H1 (cell line): ENCODE measurements around the gene ADAMTS15. TPM values are rescaled to one million over a fixed set of nuclear protein-coding genes. Genes with fewer than 3 reads are reported as not detected.

Experiments used
- CTCF ChIA-PET: fragments of 300-600 bp; sonication (Branson Sonifier 250); formaldehyde crosslinking; loops from one replicate; lab custom pipeline; 2021; ENCODE audit not compliant: partially characterized antibody; lab: Charles Lee
- POLR2A ChIA-PET: fragments of 300-600 bp; sonication (Branson Sonifier 250); formaldehyde crosslinking; loops from one replicate; lab custom pipeline; 2021; ENCODE audit warnings: inconsistent platforms; ENCODE audit not compliant: partially characterized antibody; lab: Charles Lee
- DNase-seq, 2 experiments: peaks; one replicate each; pipeline versions ENCODE4 v3.0.0 to v3.0.0-alpha.2; 2010 to 2022; ENCODE audit warnings: low spot score in 2 of 2, low read depth in 1 of 2, mixed read lengths in 1 of 2
- FAIRE-seq: peaks from 2 replicates; lab custom pipeline; 2011; peaks lifted over from hg19 to GRCh38; lab: Jason Lieb, UNC
- H2AFZ ChIP-seq: 2 replicates; pipeline ENCODE4 v1.8.1; 2012; ENCODE audit warnings: low read length, inconsistent platforms
- H2AK5ac ChIP-seq: 2 replicates; pipeline ENCODE4 v1.6.1; 2013; ENCODE audit warnings: low read depth, low read length
- H2BK120ac ChIP-seq: replicated peaks from 2 replicates; pipeline ENCODE3; 2013; ENCODE audit warnings: low read depth, low read length, inconsistent platforms
- H2BK12ac ChIP-seq: 2 replicates; pipeline ENCODE4 v1.6.1; 2013; ENCODE audit warnings: low read depth, low read length
- H2BK15ac ChIP-seq: 2 replicates; pipeline ENCODE4 v1.6.1; 2013; ENCODE audit warnings: low read length
- H2BK20ac ChIP-seq: 2 replicates; pipeline ENCODE4 v1.6.1; 2013; ENCODE audit warnings: low read length
- H2BK5ac ChIP-seq: 2 replicates; pipeline ENCODE4 v1.6.1; 2013; ENCODE audit warnings: low read depth, low read length
- H3K14ac ChIP-seq: 2 replicates; pipeline ENCODE4 v1.6.1; 2013; ENCODE audit warnings: inconsistent platforms; ENCODE audit not compliant: insufficient read length
- H3K18ac ChIP-seq: 2 replicates; pipeline ENCODE4 v1.6.1; 2013; ENCODE audit warnings: low read length; ENCODE audit errors: extremely low read depth
- H3K23ac ChIP-seq: 2 replicates; pipeline ENCODE4 v1.6.1; 2013; ENCODE audit warnings: inconsistent platforms; ENCODE audit not compliant: insufficient read length
- H3K23me2 ChIP-seq: 2 replicates; pipeline ENCODE4 v1.6.1; 2013; ENCODE audit warnings: low read depth, low read length
- H3K27ac ChIP-seq: 2 replicates; pipeline ENCODE4 v1.6.1; 2011; ENCODE audit warnings: low read depth, low read length, inconsistent platforms
- H3K27me3 ChIP-seq, 4 experiments: replicated peaks in 1 of 4; 1 replicate in 1 of 4; 2 replicates in 3 of 4; pipeline versions ENCODE4 v1.6.1 to v1.8.1; 2011 to 2013; ENCODE audit warnings: low read length in 3 of 4, mild to moderate bottlenecking in 3 of 4, inconsistent platforms in 2 of 4, mixed read lengths in 2 of 4, moderate library complexity in 1 of 4; ENCODE audit not compliant: control insufficient read depth in 3 of 4, insufficient read depth in 3 of 4; ENCODE audit errors: extremely low read depth in 1 of 4
- H3K36me3 ChIP-seq, 4 experiments: 2 replicates each; pipeline versions ENCODE4 v1.6.1 to v1.8.1; 2011 to 2013; ENCODE audit warnings: mild to moderate bottlenecking in 4 of 4, low read length in 3 of 4, moderate library complexity in 2 of 4, control low read depth in 1 of 4, inconsistent platforms in 1 of 4; ENCODE audit not compliant: insufficient read depth in 4 of 4, control insufficient read depth in 2 of 4
- H3K4ac ChIP-seq: replicated peaks from 2 replicates; pipeline ENCODE3; 2013; ENCODE audit warnings: low read length, low read depth, mixed read lengths, inconsistent platforms; ENCODE audit not compliant: insufficient read length
- H3K4me1 ChIP-seq, 4 experiments: replicated peaks in 1 of 4; 1 replicate in 1 of 4; 2 replicates in 3 of 4; pipeline versions ENCODE4 v1.6.1 to v1.8.1; 2011 to 2013; ENCODE audit warnings: low read length in 3 of 4, inconsistent platforms in 2 of 4, mixed read lengths in 1 of 4; ENCODE audit not compliant: insufficient read depth in 4 of 4, control insufficient read depth in 3 of 4
- H3K4me2 ChIP-seq, 2 experiments: 2 replicates each; pipeline versions ENCODE4 v1.6.1 to v1.8.1; 2011 to 2013; ENCODE audit warnings: low read depth in 2 of 2, low read length in 2 of 2, control low read depth in 1 of 2, inconsistent platforms in 1 of 2, mild to moderate bottlenecking in 1 of 2; ENCODE audit not compliant: insufficient read depth in 1 of 2
- H3K4me3 ChIP-seq, 4 experiments: fragments of 200-600, 300-600 bp in 1 of 4; sonication (generic), shearing (Covaris generic), sonication (Bioruptor Twin) in 1 of 4; 2 replicates each; pipeline versions ENCODE4 v1.5.1 to v1.8.1; 2011 to 2016; ENCODE audit warnings: low read length in 4 of 4, low read depth in 3 of 4, control low read depth in 2 of 4, inconsistent platforms in 2 of 4, mild to moderate bottlenecking in 2 of 4, mixed read lengths in 1 of 4, moderate library complexity in 1 of 4; ENCODE audit not compliant: insufficient read depth in 2 of 4; ENCODE audit errors: extremely low read depth in 1 of 4
- H3K56ac ChIP-seq: replicated peaks from 2 replicates; pipeline ENCODE3; 2013; ENCODE audit warnings: low read depth, mild to moderate bottlenecking, mixed read lengths, low read length, inconsistent platforms; ENCODE audit not compliant: insufficient read length
- H3K79me1 ChIP-seq: 2 replicates; pipeline ENCODE4 v1.6.1; 2013; ENCODE audit warnings: low read depth, low read length, control low read depth
- H3K79me2 ChIP-seq, 2 experiments: 2 replicates each; pipeline versions ENCODE4 v1.6.1 to v1.8.1; 2012 to 2013; ENCODE audit warnings: low read length in 2 of 2, mild to moderate bottlenecking in 2 of 2, inconsistent platforms in 1 of 2; ENCODE audit not compliant: insufficient read depth in 2 of 2, control insufficient read depth in 1 of 2
- H3K9ac ChIP-seq, 4 experiments: replicated peaks in 1 of 4; 1 replicate in 1 of 4; 2 replicates in 3 of 4; pipeline versions ENCODE4 v1.6.1 to v1.8.1; 2011 to 2013; ENCODE audit warnings: low read depth in 3 of 4, low read length in 3 of 4, control low read depth in 2 of 4, mild to moderate bottlenecking in 2 of 4, moderate library complexity in 2 of 4, inconsistent platforms in 1 of 4; ENCODE audit errors: extremely low read depth in 1 of 4
- H3K9me3 ChIP-seq, 2 experiments: 2 replicates each; pipeline versions ENCODE4 v1.6.1 to v1.8.1; 2012 to 2013; ENCODE audit warnings: mild to moderate bottlenecking in 2 of 2, moderate library complexity in 2 of 2, control low read depth in 1 of 2, inconsistent platforms in 1 of 2, low read depth in 1 of 2, low read length in 1 of 2, mixed read lengths in 1 of 2; ENCODE audit not compliant: insufficient read depth in 2 of 2
- H4K20me1 ChIP-seq, 2 experiments: replicated peaks in 1 of 2; 2 replicates each; pipeline versions ENCODE3 to v1.8.1; 2011 to 2013; ENCODE audit warnings: inconsistent platforms in 2 of 2, low read length in 2 of 2, mild to moderate bottlenecking in 1 of 2; ENCODE audit not compliant: insufficient read depth in 2 of 2, control insufficient read depth in 1 of 2
- H4K5ac ChIP-seq: 2 replicates; pipeline ENCODE4 v1.6.1; 2013; ENCODE audit warnings: low read length, low read depth, mixed read lengths, inconsistent platforms; ENCODE audit not compliant: insufficient read length
- H4K8ac ChIP-seq: 2 replicates; pipeline ENCODE4 v1.8.0; 2013; ENCODE audit warnings: mild to moderate bottlenecking, moderate library complexity, low read length, inconsistent platforms; ENCODE audit not compliant: insufficient read depth; ENCODE audit errors: extremely low read depth
- H4K91ac ChIP-seq: replicated peaks from 2 replicates; pipeline ENCODE3; 2013; ENCODE audit warnings: low read length, mixed read lengths, inconsistent platforms; ENCODE audit not compliant: insufficient read length
- CEBPB ChIP-seq: IDR thresholded peaks from 2 replicates; pipeline ENCODE4 v1.6.1; 2012; ENCODE audit warnings: low read depth, low read length
- CTBP2 ChIP-seq: IDR thresholded peaks from 2 replicates; pipeline ENCODE4 v1.7.0; 2011; ENCODE audit warnings: borderline replicate concordance, mild to moderate bottlenecking, moderate library complexity, mixed read lengths, low read length; ENCODE audit not compliant: insufficient read depth, insufficient read length
- GTF2F1 ChIP-seq: IDR thresholded peaks from 2 replicates; pipeline ENCODE4 v1.6.1; 2012; ENCODE audit warnings: low read depth, low read length, improper control_type of control experiment, borderline replicate concordance
- JUN ChIP-seq: IDR thresholded peaks from 2 replicates; pipeline ENCODE4 v1.6.1; 2011; ENCODE audit warnings: low read depth, mild to moderate bottlenecking, improper control_type of control experiment, low read length
- MAFK ChIP-seq: IDR thresholded peaks from 2 replicates; pipeline ENCODE4 v1.6.1; 2012; ENCODE audit warnings: low read depth, mild to moderate bottlenecking, improper control_type of control experiment, low read length
- PHF8 ChIP-seq: fragments of 200-600 bp; sonication (generic); conservative IDR thresholded peaks from 2 replicates; pipeline ENCODE4 v1.7.1; 2012; ENCODE audit warnings: low read depth, mild to moderate bottlenecking, inconsistent platforms, low read length, moderate library complexity
- POLR2A ChIP-seq, 2 experiments: IDR thresholded peaks; 1 replicate in 1 of 2; 2 replicates in 1 of 2; pipeline ENCODE4 v1.6.1; 2011; ENCODE audit warnings: low read depth in 2 of 2, low read length in 2 of 2, mild to moderate bottlenecking in 2 of 2; ENCODE audit errors: control extremely low read depth in 1 of 2
- TAF1 ChIP-seq: IDR thresholded peaks from 2 replicates; pipeline ENCODE4 v1.6.1; 2011; ENCODE audit warnings: mild to moderate bottlenecking, low read depth, low read length
- TBP ChIP-seq: IDR thresholded peaks from 2 replicates; pipeline ENCODE4 v1.6.1; 2011; ENCODE audit warnings: low read depth, low read length, improper control_type of control experiment
- TEAD4 ChIP-seq: IDR thresholded peaks from 2 replicates; pipeline ENCODE4 v1.6.1; 2012; ENCODE audit warnings: low read depth, low read length, inconsistent platforms, mixed read lengths
- WGBS, 2 experiments: shearing (Covaris generic) in 1 of 2; methylation state at CpG; one replicate each; pipeline versions ENCODE4 v1.1.6 to v1.1.7; 2013 to 2015; ENCODE audit warnings: low lambda C conversion rate in 2 of 2, mixed read lengths in 2 of 2, inconsistent platforms in 1 of 2, low coverage in 1 of 2, missing lambda C conversion rate in 1 of 2; ENCODE audit not compliant: insufficient replicate concordance in 2 of 2, insufficient coverage in 1 of 2, insufficient read length in 1 of 2; ENCODE audit errors: extremely low coverage in 1 of 2, missing lambda C conversion rate in 1 of 2; 5-methylcytosine and 5-hydroxymethylcytosine counted together
- polyA plus RNA-seq, 7 experiments: library from polyadenylated mRNA; depleted of rRNA in 3 of 7; stranded (reverse) in 5 of 7; unstranded in 2 of 7; fragments of >200 nt in 5 of 7; fragments of 200-250 nt in 2 of 7; gene quantifications; 1 replicate in 5 of 7; 2 replicates in 1 of 7; 4 replicates in 1 of 7; pipeline versions ENCODE4 v1.2.1 to v1.2.3, GENCODE V29; 2011 to 2013; ENCODE audit warnings: missing spikeins in 2 of 7, mixed read lengths in 2 of 7
- total RNA-seq: library from RNA; stranded (reverse); fragmentation: NEBNext Ultra II Directional; extraction: Animal tissue kit (Norgen Biotek cat#: 25700); gene quantifications from 2 replicates; pipeline ENCODE4 v1.2.1, GENCODE V29; 2021
- TF ChIP-seq, protein P1 (sequence below), 3 experiments: IDR thresholded peaks; 1 replicate in 2 of 3; 2 replicates in 1 of 3; pipeline versions ENCODE4 v1.5.1 to v1.6.1; 2011; ENCODE audit warnings: low read length in 3 of 3, mild to moderate bottlenecking in 3 of 3, inconsistent platforms in 2 of 3, low read depth in 1 of 3, moderate library complexity in 1 of 3; ENCODE audit not compliant: insufficient read depth in 1 of 3; ENCODE audit errors: control extremely low read depth in 1 of 3

Gene ADAMTS15
- total and polyA plus RNA-seq, 2 of the 8 experiments (the other 6 are each of a cell fraction or from before 2014, with no cell fraction given): 1.7 to 4.7 TPM

DNA sequence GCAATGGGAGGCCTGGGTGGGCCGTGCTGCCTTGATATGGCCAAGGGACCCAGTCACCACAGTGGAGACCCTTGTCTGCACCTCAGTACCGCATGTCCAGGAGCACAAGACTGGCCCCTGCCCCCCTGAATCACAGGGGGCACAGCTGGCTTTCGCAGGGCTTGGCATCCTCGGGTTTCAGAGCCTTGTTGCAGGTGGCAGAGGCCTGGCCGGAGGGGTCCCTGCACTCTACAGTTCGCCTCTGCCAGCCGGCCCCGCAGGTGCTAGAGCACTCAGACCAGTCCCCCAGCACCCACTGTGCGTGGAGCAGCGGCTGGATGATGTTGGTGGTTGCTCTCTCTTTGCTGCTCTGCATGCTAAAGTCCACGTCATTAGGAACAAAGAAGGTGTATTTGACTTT, 43.0 kb upstream of the ADAMTS15 start:
- Histone ChIP-seq H2AK5ac (peak overlapping the region; percentile 46; the same call in 1 of the 2 replicates), H4K20me1 (no peaks in the 10 kb centered on the region), H3K4ac (peak overlapping the region; percentile 59), H2BK5ac (peak overlapping the region; percentile 81; the same call in 1 of the 2 replicates), H3K9me3 (no peaks in the 10 kb centered on the region), H3K79me2 (no peaks in the 10 kb centered on the region), H2BK120ac (peak overlapping the region; percentile 86), H3K9ac (no peak overlapping the region), H3K79me1 (no peaks in the 10 kb centered on the region), H4K5ac (no peak overlapping the region), H3K18ac (peak overlapping the region; percentile 89; the same call in 1 of the 2 replicates), H3K14ac (no peak overlapping the region), H3K36me3 (0 out of 8 replicates have a peak, but pooled peaks cover 0 to 3% (median under 1%) of the 10 kb centered on the region in 4 experiments), H3K4me2 (no peak overlapping the region), H2BK12ac (peak overlapping the region; percentile 96; the same call in 1 of the 2 replicates), H3K4me3 (no peak overlapping the region), H4K91ac (peak overlapping the region; percentile 95), H3K27me3 (no peaks in the 10 kb centered on the region; a peak in 1 of 7 replicates), H3K23ac (no peak overlapping the region), H2BK15ac (no peak overlapping the region; the same call in 1 of the 2 replicates), H3K4me1 (peaks cover 9 to 24% (median 13%) of the 10 kb centered on the region in 4 experiments), H2BK20ac (peak overlapping the region; percentile 83; the same call in 1 of the 2 replicates), H4K8ac (peak overlapping the region; percentile 68; the same call in 1 of the 2 replicates), H3K27ac (no peak overlapping the region), H3K56ac (no peak overlapping the region), H2AFZ (no peak overlapping the region), H3K23me2 (no peaks in the 10 kb centered on the region)
- 85% methylated on average over 11 of the region's 11 CpGs; no CpG with 5 or more reads in 1 of the 2 experiments for WGBS, 2 experiments
- FAIRE-seq (no peak), DNase-seq (no peak)
- ChIA-PET POLR2A (interaction anchor here (1.3 to 4.3 kb wide), 3 partner anchors 11 to 14 kb away, joined by 3 to 26 read pairs (median 18); no protein-coding TSS in a partner anchor), CTCF (interaction anchor here (0.9 to 2.2 kb wide), 6 partner anchors 11 to 193 kb away, joined by 3 to 5 read pairs (median 4); no protein-coding TSS in a partner anchor)
- no peak for TF ChIP-seq CTBP2
- TF ChIP-seq TAF1: no peak
- TF ChIP-seq PHF8: no peak
- no peak for TF ChIP-seq TBP
- no peak for TF ChIP-seq TEAD4
- TF ChIP-seq POLR2A (IDR thresholded peaks at IDR 0.05; ENCODE audit: control extremely low read depth in 1 of 2, low read depth in 2 of 2, low read length in 2 of 2): no peak
- no peak for TF ChIP-seq JUN
- no peak for TF ChIP-seq MAFK
- no peak for TF ChIP-seq GTF2F1
- TF ChIP-seq, protein P1, sequence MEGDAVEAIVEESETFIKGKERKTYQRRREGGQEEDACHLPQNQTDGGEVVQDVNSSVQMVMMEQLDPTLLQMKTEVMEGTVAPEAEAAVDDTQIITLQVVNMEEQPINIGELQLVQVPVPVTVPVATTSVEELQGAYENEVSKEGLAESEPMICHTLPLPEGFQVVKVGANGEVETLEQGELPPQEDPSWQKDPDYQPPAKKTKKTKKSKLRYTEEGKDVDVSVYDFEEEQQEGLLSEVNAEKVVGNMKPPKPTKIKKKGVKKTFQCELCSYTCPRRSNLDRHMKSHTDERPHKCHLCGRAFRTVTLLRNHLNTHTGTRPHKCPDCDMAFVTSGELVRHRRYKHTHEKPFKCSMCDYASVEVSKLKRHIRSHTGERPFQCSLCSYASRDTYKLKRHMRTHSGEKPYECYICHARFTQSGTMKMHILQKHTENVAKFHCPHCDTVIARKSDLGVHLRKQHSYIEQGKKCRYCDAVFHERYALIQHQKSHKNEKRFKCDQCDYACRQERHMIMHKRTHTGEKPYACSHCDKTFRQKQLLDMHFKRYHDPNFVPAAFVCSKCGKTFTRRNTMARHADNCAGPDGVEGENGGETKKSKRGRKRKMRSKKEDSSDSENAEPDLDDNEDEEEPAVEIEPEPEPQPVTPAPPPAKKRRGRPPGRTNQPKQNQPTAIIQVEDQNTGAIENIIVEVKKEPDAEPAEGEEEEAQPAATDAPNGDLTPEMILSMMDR (IDR thresholded peaks at IDR 0.05; ENCODE audit: control extremely low read depth in 1 of 3, insufficient read depth in 1 of 3, low read depth in 1 of 3, low read length in 3 of 3): no peak
- TF ChIP-seq CEBPB: no peak
